BLaER1 (cell line): ENCODE data around the gene ARHGDIA.
A peak's percentile ranks its signal among the peaks of the same experiment; 100 is the strongest.

Source experiments
- H3K27ac ChIP-seq: shearing (Covaris generic); formaldehyde crosslinking; 2 replicates; pipeline ENCODE4 v1.8.1; 2022
- H3K27me3 ChIP-seq: shearing (Covaris generic); formaldehyde crosslinking; 2 replicates; pipeline ENCODE4 v1.8.1; 2022
- H3K36me3 ChIP-seq: shearing (Covaris generic); formaldehyde crosslinking; 2 replicates; pipeline ENCODE4 v1.8.1; 2022
- H3K4me1 ChIP-seq: shearing (Covaris generic); formaldehyde crosslinking; 2 replicates; pipeline ENCODE4 v1.8.1; 2022
- H3K4me2 ChIP-seq: shearing (Covaris generic); formaldehyde crosslinking; 2 replicates; pipeline ENCODE4 v1.8.1; 2022
- H3K4me3 ChIP-seq: shearing (Covaris generic); formaldehyde crosslinking; 2 replicates; pipeline ENCODE4 v1.8.1; 2022
- H3K9ac ChIP-seq: shearing (Covaris generic); formaldehyde crosslinking; 2 replicates; pipeline ENCODE4 v1.8.1; 2022
- H3K9me3 ChIP-seq: shearing (Covaris generic); formaldehyde crosslinking; 2 replicates; pipeline ENCODE4 v1.8.1; 2022
- H4K20me1 ChIP-seq: shearing (Covaris generic); formaldehyde crosslinking; 2 replicates; pipeline ENCODE4 v1.8.1; 2022
- Cebpa-rat ChIP-seq: shearing (Covaris generic); IDR thresholded peaks from 2 replicates; pipeline ENCODE4 v1.8.1; 2022

ARHGDIA gene

GRCh38 chr17:81871387-81872230, 472 bp upstream of the ARHGDIA start:
- Histone ChIP-seq H3K36me3 (peaks cover 34% of the 10 kb centered on the region), H3K9ac (peak overlapping the region; percentile 99), H3K4me2 (peak overlapping the region; percentile 88), H4K20me1 (peaks cover 42% of the 10 kb centered on the region), H3K4me3 (peak overlapping the region; percentile 94), H3K27ac (peak overlapping the region; percentile 100), H3K9me3 (no peaks in the 10 kb centered on the region), H3K27me3 (no peaks in the 10 kb centered on the region), H3K4me1 (peaks cover 51% of the 10 kb centered on the region)
- no peak for TF ChIP-seq Cebpa-rat

- H3K36me3 ChIP-seq, result peaks cover 43% of the 10 kb centered on the region
- no peak for TF ChIP-seq Cebpa-rat
- no peaks in the 10 kb centered on the region for H3K9me3 ChIP-seq
- H3K9ac ChIP-seq, result peak overlapping the region; percentile 99
- peak overlapping the region; percentile 89 for H3K4me2 ChIP-seq
- H4K20me1 ChIP-seq, result peaks cover 55% of the 10 kb centered on the region
- peaks cover 64% of the 10 kb centered on the region for H3K4me1 ChIP-seq
- H3K27ac ChIP-seq, result peak overlapping the region; percentile 100
- no peaks in the 10 kb centered on the region for H3K27me3 ChIP-seq
- peak overlapping the region; percentile 94 for H3K4me3 ChIP-seq
Measured at GRCh38 chr17:81870131-81870980, 781 bp downstream of the ARHGDIA start.

GRCh38 chr17:81869221-81870130, 1.7 kb downstream of the ARHGDIA start:
- H3K4me2 ChIP-seq, result peak overlapping the region; percentile 89
- H4K20me1 ChIP-seq, result peaks cover 61% of the 10 kb centered on the region
- peak overlapping the region; percentile 99 for H3K9ac ChIP-seq
- TF ChIP-seq Cebpa-rat, result no peak
- H3K4me3 ChIP-seq, result peak overlapping the region; percentile 94
- H3K9me3 ChIP-seq, result no peaks in the 10 kb centered on the region
- H3K36me3 ChIP-seq, result peaks cover 52% of the 10 kb centered on the region
- H3K4me1 ChIP-seq, result peaks cover 72% of the 10 kb centered on the region
- H3K27me3 ChIP-seq, result no peaks in the 10 kb centered on the region
- H3K27ac ChIP-seq, result peak overlapping the region; percentile 100

DNA sequence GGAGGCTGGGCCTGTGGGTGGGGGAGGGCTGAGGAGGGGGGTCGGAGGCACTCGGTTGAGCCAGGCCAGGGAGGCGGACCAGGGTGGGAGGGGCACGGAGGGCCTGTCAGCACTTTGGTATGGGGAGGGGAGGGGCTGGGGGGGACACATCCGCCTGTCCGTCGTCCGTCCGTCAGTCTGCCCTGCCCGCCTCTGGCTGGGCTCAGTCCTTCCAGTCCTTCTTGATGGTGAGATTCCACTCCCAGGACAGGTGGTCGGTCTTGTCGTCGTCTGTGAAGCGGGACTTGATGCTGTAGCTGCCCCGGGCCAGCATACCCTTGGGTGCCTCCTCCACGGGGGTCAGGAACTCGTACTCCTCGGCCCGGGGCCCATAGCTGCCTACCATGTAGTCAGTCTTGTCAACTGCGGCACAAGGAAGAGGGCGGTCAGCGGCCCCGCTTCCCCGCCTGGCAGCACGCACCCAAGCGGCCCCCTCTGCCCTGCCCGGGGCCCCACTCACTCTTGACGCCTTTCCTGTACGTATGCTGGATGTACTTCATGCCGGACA, 2.4 kb downstream of the ARHGDIA start:
- Histone ChIP-seq H3K4me3 (peak overlapping the region; percentile 94), H3K9me3 (no peaks in the 10 kb centered on the region), H3K9ac (peak overlapping the region; percentile 99; the same call in 1 of the 2 replicates), H3K36me3 (peaks cover 59% of the 10 kb centered on the region), H3K4me1 (peaks cover 77% of the 10 kb centered on the region), H3K27me3 (no peaks in the 10 kb centered on the region), H3K27ac (peak overlapping the region; percentile 100; the same call in 1 of the 2 replicates), H3K4me2 (peak overlapping the region; percentile 89), H4K20me1 (peaks cover 68% of the 10 kb centered on the region)
- TF ChIP-seq Cebpa-rat, result no peak

DNA sequence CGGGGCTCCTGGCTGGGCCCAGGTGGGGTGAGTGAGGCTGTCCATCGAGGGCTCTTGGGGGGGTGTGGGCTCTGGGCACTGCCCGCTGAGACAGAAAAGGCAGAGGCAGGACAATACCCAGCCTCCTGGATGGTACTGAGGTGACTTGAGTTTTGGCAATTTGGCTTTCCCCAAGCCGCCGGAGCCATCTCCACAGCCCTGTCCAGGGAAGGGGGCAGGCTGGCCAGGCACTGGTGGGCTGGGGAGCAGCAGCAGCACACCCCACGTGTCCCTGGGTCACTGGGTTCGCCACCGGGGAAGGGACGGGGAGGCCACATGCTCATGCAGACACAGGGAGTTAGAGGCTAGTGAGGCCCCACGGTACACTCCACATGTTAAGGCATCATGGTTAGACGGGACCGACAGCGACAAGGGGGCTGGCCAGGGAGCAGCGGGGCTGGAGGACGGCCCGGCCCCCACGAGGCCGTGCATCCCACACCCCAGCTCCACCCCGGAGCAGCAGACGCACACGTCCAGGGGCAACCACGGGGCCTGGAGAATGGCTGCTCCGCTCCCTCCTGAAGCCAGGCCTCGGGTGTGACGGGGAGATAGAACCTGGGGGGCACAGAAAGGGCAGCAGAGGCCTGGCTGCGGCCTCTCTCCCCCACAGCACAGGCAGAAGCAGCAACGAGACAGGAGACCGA, 3.0 kb downstream of the ARHGDIA start:
- Histone ChIP-seq H3K9me3 (no peaks in the 10 kb centered on the region), H3K4me3 (no peak overlapping the region), H3K27ac (peak overlapping the region; percentile 76), H3K27me3 (no peaks in the 10 kb centered on the region), H4K20me1 (peaks cover 74% of the 10 kb centered on the region), H3K4me2 (peak overlapping the region; percentile 83), H3K4me1 (peaks cover 77% of the 10 kb centered on the region), H3K9ac (peak overlapping the region; percentile 71; the same call in 1 of the 2 replicates), H3K36me3 (peaks cover 65% of the 10 kb centered on the region)
- TF ChIP-seq Cebpa-rat, result no peak

DNA sequence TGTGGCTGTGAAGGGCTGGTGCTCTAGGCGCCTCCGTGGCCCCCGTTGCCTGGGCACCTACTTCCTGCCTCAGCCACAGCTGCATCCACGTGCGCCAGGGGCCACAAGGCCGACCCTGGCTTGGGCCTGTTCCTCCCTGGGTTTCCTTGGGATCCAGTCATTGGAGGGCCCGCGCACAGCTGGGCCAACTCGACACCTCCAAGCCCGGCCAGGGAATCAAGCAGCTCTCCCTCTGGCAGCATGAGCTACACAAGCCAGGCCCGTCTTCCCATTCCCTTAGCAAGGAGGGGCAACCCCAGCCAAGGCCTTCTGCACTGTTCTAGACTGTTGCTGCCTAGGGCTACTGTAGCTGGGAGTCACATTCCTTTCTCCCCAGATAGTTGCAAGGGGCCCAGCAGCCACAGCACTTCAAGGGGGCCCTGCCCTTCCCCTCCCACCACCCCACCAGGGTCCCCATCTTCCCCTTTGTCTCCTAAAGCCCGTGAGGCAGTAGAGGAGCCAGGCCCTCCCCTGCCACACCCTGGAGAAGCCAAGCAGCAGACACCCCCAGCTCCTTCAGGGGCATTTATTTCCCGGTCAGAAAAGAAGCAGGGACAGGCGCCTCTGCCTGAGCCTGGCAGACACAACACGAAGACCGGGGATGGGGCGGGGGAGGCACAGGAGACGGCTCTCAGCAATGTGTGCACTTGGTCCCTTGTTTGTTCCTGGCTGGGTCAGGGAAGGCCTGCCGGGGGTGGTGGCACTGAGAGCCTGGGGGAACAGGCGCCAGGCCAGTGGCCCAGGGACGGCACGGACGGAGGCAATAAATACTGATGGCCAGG, 3.8 kb downstream of the ARHGDIA start:
- H3K4me1 ChIP-seq, result peaks cover 77% of the 10 kb centered on the region
- H3K4me2 ChIP-seq, result peak overlapping the region; percentile 83
- H3K9me3 ChIP-seq, result no peaks in the 10 kb centered on the region
- H3K9ac ChIP-seq, result peak overlapping the region; percentile 71
- H3K4me3 ChIP-seq, result peak overlapping the region; percentile 25; the same call in 1 of the 2 replicates
- peaks cover 72% of the 10 kb centered on the region for H3K36me3 ChIP-seq
- H4K20me1 ChIP-seq, result peaks cover 80% of the 10 kb centered on the region
- TF ChIP-seq Cebpa-rat, result no peak
- peak overlapping the region; percentile 76 for H3K27ac ChIP-seq
- no peaks in the 10 kb centered on the region for H3K27me3 ChIP-seq

DNA sequence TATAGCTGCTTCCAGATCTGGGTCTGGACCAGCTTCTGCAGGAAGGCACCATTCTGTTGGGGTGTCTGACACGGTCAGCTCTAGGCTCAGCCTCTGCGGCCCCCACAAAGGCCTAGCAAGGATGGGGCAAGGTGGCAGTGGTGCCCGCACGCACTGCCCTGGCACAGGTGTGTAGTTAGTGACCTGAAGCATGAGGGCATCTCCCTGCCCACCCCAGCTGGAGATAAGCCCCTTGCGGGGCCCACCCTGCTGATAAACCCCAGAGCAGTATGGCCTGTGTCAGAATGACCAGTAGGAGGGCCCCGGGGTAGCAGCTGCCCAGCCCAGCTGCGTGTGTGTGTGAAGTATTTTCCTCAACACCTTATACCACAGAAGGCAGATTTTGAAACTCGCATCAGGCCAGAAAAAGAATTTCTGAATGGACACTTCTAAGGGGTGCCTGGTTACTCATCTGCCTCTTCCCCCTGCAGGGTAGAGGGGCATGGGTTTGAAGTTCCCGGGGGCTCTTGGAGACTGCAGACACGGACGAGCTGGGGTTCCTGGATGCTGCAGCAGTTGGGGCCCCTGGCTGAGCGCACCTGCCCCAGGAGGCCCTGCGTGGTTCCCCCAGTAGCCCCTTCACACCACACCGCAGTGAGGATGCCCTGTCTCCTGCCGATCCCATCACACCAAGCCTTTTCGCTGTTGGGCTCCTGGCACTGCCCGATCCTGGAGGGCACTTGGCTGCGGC, 4.5 kb downstream of the ARHGDIA start:
- no peak for TF ChIP-seq Cebpa-rat
- Histone ChIP-seq H4K20me1 (peaks cover 80% of the 10 kb centered on the region), H3K36me3 (peaks cover 75% of the 10 kb centered on the region), H3K9ac (peak overlapping the region; percentile 71), H3K27ac (peak overlapping the region; percentile 76), H3K27me3 (no peaks in the 10 kb centered on the region), H3K4me1 (peaks cover 80% of the 10 kb centered on the region), H3K4me2 (peak overlapping the region; percentile 83), H3K9me3 (no peaks in the 10 kb centered on the region), H3K4me3 (peak overlapping the region; percentile 25; the same call in 1 of the 2 replicates)
